ENCODE data around the gene IREB2. TPM values are rescaled to one million over a fixed set of nuclear protein-coding genes. Genes with fewer than 3 reads are reported as not detected.

The IREB2 gene
- total RNA-seq, 1 experiment from 2014 or later: 89.5 TPM

GRCh38 chr15:78508272-78508671, 70.3 kb downstream of the IREB2 start (continued):
- no peak for TF ChIP-seq CDX4 (CRISPR knock-in tag; IDR thresholded peaks at IDR 0.05; ENCODE audit: borderline replicate concordance)
- TF ChIP-seq ZNF416 (CRISPR knock-in tag; IDR thresholded peaks at IDR 0.05): no peak
- no peak for TF ChIP-seq NR1H2 (CRISPR knock-in tag; IDR thresholded peaks at IDR 0.05)
- no peak for TF ChIP-seq CTCF (IDR thresholded peaks at IDR 0.05)
- no peak for TF ChIP-seq RORB (CRISPR knock-in tag; IDR thresholded peaks at IDR 0.05)
- no peak for TF ChIP-seq ZBTB21 (CRISPR knock-in tag; IDR thresholded peaks at IDR 0.05; ENCODE audit: borderline replicate concordance)
- TF ChIP-seq ZNF396 (CRISPR knock-in tag; IDR thresholded peaks at IDR 0.05; ENCODE audit: borderline replicate concordance): no peak
- no peak for TF ChIP-seq ZNF263 (CRISPR knock-in tag; IDR thresholded peaks at IDR 0.05; ENCODE audit: low read depth)
- TF ChIP-seq USF1 (CRISPR knock-in tag; IDR thresholded peaks at IDR 0.05): no peak
- TF ChIP-seq E2F1 (CRISPR knock-in tag; IDR thresholded peaks at IDR 0.05): no peak
- no peak for TF ChIP-seq MAX (CRISPR knock-in tag; IDR thresholded peaks at IDR 0.05)

- Mint-ChIP-seq H3K4me3 (no peak overlapping the region), H3K27me3 (ENCODE audit: low read depth) (peaks cover 30% of the 10 kb centered on the region), H3K4me1 (peaks cover 7% of the 10 kb centered on the region), H3K36me3 (no peaks in the 10 kb centered on the region), H3K27ac (no peak overlapping the region), H3K9me3 (peaks cover 14% of the 10 kb centered on the region)
- CTCF ChIA-PET: no interaction called here
- POLR2A ChIA-PET: no interaction called here
- DNase-seq (ENCODE audit: low spot score) (no peak), ATAC-seq (no peak)
- TF ChIP-seq NR3C1 (CRISPR knock-in tag; conservative IDR thresholded peaks at IDR 0.05; ENCODE audit: low read depth) (no peak), HMGA2 (CRISPR knock-in tag; IDR thresholded peaks at IDR 0.05) (no peak), ZNF263 (CRISPR knock-in tag; IDR thresholded peaks at IDR 0.05; ENCODE audit: low read depth) (no peak), MXD4 (CRISPR knock-in tag; IDR thresholded peaks at IDR 0.05; ENCODE audit: borderline replicate concordance) (no peak), ZNF671 (CRISPR knock-in tag; IDR thresholded peaks at IDR 0.05) (no peak), ZNF281 (CRISPR knock-in tag; IDR thresholded peaks at IDR 0.05) (no peak), GTF2I (CRISPR knock-in tag; conservative IDR thresholded peaks at IDR 0.05) (no peak), NR1H2 (CRISPR knock-in tag; IDR thresholded peaks at IDR 0.05) (no peak), ESRRA (CRISPR knock-in tag; IDR thresholded peaks at IDR 0.05; ENCODE audit: borderline replicate concordance) (no peak), USF1 (CRISPR knock-in tag; IDR thresholded peaks at IDR 0.05) (no peak), STAT6 (CRISPR knock-in tag; conservative IDR thresholded peaks at IDR 0.05; ENCODE audit: low read depth) (no peak), MLX (CRISPR knock-in tag; IDR thresholded peaks at IDR 0.05) (no peak), FOXP1 (CRISPR knock-in tag; IDR thresholded peaks at IDR 0.05; ENCODE audit: borderline replicate concordance) (no peak), ZNF512 (CRISPR knock-in tag; IDR thresholded peaks at IDR 0.05; ENCODE audit: borderline replicate concordance) (no peak)
Observed at GRCh38 chr15:78509726-78510312, 71.8 kb downstream of the IREB2 start.

All from WTC11 (cell line).